GM06990 (cell line): ENCODE measurements around the gene CLDN1.

Experiments used
- DNase-seq: peaks from one replicate; pipeline ENCODE4 v3.0.0-alpha.2; 2011; ENCODE audit not compliant: insufficient read length; ENCODE audit errors: extremely low read depth
- H3K27me3 ChIP-seq: replicated peaks from 2 replicates; pipeline ENCODE4 v1.6.0; 2011; ENCODE audit warnings: low read length; ENCODE audit not compliant: control insufficient read depth, insufficient read depth
- H3K36me3 ChIP-seq: 2 replicates; pipeline ENCODE4 v1.5.1; 2011; ENCODE audit warnings: low read length; ENCODE audit not compliant: control insufficient read depth, insufficient read depth
- H3K4me3 ChIP-seq: replicated peaks from 2 replicates; pipeline ENCODE4 v1.5.1; 2011; ENCODE audit warnings: low read depth, mild to moderate bottlenecking, control low read depth, low read length
- TF ChIP-seq, protein P1 (sequence below): IDR thresholded peaks from 2 replicates; pipeline ENCODE4 v1.5.1; 2011; ENCODE audit warnings: low read length, control low read depth, mild to moderate bottlenecking, inconsistent platforms; ENCODE audit not compliant: insufficient read depth, poor library complexity, severe bottlenecking

The CLDN1 gene

DNA sequence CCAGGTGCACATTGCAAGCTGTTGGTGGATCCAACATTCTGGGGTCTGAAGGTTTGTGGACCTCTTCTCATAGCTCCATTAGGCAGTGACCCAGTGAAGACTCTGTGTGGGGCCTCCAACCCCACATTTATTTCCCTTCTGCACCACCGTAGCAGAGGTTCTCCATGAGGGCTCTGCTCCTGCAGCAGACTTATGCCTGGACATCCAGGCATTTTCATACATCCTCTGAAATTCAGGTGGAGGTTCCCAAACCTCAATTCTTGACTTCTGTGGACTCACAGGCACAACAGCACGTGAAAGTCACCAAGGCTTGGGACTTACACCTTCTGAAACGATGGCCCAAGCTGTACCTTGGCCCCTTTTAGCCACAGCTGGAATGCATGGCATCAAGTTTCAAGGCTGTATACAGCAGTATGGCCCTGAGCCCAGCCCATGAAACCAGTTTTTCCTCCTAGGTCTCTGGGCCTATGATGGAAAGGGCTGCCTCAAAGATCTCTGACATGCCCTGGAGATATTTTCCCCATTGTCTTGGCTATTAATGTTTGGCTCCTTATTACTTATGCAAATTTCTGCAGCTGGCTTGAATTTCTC lies 30.2 kb downstream of the CLDN1 start:
- H3K4me3 ChIP-seq, result no peak overlapping the region
- DNase-seq, result no peak
- TF ChIP-seq, protein P1, sequence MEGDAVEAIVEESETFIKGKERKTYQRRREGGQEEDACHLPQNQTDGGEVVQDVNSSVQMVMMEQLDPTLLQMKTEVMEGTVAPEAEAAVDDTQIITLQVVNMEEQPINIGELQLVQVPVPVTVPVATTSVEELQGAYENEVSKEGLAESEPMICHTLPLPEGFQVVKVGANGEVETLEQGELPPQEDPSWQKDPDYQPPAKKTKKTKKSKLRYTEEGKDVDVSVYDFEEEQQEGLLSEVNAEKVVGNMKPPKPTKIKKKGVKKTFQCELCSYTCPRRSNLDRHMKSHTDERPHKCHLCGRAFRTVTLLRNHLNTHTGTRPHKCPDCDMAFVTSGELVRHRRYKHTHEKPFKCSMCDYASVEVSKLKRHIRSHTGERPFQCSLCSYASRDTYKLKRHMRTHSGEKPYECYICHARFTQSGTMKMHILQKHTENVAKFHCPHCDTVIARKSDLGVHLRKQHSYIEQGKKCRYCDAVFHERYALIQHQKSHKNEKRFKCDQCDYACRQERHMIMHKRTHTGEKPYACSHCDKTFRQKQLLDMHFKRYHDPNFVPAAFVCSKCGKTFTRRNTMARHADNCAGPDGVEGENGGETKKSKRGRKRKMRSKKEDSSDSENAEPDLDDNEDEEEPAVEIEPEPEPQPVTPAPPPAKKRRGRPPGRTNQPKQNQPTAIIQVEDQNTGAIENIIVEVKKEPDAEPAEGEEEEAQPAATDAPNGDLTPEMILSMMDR, result no peak
- H3K27me3 ChIP-seq, result no peaks in the 10 kb centered on the region
- no peaks in the 10 kb centered on the region for H3K36me3 ChIP-seq

DNA sequence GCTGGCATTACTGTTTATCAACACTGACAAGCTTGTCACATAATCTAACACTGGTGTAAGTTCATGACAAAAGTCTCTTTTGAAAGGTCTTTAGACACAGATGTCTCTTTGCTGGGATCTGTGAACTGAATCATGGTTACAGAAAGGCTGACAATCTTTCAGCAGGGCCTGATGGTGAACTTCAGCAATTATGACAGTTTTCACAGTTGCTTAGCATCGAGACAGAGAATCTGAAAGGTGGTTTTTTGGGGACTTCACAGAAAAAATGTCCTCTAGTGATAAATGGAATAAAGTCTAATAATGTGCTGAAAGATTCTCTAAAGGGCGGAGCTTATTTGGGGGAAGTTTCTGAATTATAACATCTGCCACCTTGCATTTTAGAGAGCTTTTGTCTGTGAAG lies 32.3 kb downstream of the CLDN1 start:
- H3K27me3 ChIP-seq, result no peaks in the 10 kb centered on the region
- H3K36me3 ChIP-seq, result no peaks in the 10 kb centered on the region
- DNase-seq, result no peak
- TF ChIP-seq, protein P1, result no peak
- no peak overlapping the region for H3K4me3 ChIP-seq

DNA sequence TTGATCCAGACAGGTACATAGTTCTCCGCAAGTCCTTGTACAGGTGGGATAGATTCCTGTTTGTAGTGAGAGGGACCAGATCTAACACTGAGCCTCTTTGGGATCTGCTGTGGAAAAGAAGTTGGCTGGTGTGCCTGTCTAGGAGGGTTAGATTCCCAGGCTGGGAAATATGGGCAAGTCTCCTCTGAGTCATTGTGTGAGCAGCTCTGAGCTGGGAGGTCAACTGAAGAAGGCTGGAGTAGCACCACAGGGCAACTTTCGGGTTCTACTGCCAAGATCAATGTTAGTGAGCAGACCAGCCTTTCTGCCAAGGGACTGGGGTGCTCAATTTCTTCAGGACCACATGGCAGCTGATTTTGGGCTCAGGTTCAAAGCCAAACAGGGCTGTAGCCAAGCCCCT lies 33.4 kb downstream of the CLDN1 start:
- no peak for DNase-seq
- no peaks in the 10 kb centered on the region for H3K27me3 ChIP-seq

DNA sequence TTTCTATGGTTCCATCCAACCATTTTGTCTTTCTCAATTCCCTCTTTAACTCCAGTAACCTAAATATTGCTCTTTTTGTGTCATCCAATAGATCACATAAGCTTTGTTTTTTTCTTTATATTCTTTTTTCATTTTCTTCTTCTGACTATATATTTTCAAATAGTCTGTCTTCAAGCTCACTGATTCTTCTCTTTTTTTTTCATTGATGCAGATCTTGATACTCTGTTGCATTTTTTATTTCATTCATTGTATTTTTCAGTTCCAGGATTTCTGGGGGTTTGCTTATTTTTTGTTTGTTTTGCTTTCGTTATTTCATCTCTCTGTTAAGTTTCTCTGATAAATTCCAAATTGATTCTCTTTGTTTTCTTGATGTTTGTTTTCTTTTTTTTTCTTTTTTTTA lies 36.2 kb downstream of the CLDN1 start:
- H3K4me3 ChIP-seq, result no peak overlapping the region
- H3K27me3 ChIP-seq, result no peaks in the 10 kb centered on the region
- DNase-seq, result no peak
- H3K36me3 ChIP-seq, result no peaks in the 10 kb centered on the region
- TF ChIP-seq, protein P1, result no peak

More for the DNA sequence above, 33.4 kb downstream of the CLDN1 start:
- TF ChIP-seq, protein P1, result no peak
- Histone ChIP-seq H3K4me3 (no peak overlapping the region), H3K36me3 (no peaks in the 10 kb centered on the region)

DNA sequence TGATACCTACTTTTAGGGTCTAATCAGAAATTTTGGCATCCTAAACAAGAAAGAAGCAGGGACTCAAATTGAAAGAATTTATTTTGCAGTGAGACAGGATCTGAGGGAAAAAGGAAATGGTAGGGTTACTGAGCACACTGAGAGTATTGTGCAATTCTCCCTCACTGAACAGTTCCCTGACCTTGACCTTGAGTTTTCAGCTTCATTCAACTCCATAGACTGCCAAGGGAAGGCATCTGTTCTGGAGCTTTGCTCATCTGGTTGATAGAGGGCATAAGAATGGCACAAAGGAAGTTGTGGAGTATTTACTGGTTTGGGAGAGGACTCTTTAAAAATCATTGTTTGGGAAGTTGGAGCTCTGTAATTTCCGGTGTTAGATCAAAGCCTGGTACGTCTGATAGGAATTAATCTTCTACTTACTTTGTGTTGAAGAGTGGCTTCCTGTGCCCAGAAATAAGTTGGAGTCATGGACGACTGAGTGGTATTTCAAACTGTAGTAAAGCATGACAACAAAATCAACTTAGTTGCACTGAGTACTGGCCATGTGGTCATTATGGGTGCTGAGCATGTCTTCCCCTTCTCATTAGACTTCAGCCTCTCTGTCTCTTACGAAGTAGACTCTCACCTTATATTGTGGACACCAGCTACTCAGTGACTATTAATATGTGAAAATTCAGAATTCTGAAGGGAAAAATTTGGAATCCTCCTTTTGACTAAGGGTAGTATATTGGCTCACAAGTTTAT lies 40.8 kb downstream of the CLDN1 start:
- TF ChIP-seq, protein P1, result no peak
- no peak overlapping the region for H3K4me3 ChIP-seq
- DNase-seq, result no peak
- no peaks in the 10 kb centered on the region for H3K36me3 ChIP-seq
- no peaks in the 10 kb centered on the region; the same call in 1 of the 2 replicates for H3K27me3 ChIP-seq

DNA sequence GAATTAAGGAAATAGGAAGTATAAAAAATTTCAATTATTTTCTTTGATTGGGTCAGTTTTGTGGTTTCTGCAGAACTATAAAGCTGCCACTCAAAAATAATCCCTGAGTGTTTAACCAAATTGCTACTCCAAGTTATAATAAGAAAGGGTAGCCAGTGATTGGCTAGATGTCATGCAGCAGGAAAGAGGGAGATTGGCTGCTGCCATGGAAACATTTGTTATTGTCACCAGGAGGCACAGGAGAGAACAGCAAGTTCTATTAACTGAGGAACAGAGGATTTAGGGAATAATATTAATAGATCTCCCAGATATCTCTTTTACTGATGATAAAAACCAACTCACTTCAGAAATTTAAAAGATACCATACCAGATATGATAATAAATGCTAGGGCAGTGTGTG lies 42.6 kb downstream of the CLDN1 start:
- H3K4me3 ChIP-seq, result no peak overlapping the region
- H3K27me3 ChIP-seq, result no peaks in the 10 kb centered on the region; the same call in 1 of the 2 replicates
- TF ChIP-seq, protein P1, result no peak
- H3K36me3 ChIP-seq, result no peaks in the 10 kb centered on the region
- DNase-seq, result no peak
